Kidney epithelial cell (primary cell): Measurements from ENCODE around the gene NR3C2. TPM values are rescaled to one million over a fixed set of nuclear protein-coding genes. Genes with fewer than 3 reads are reported as not detected.

Source experiments
- DNase-seq: peaks from one replicate; pipeline ENCODE4 v3.0.0-alpha.2; 2010; ENCODE audit warnings: low read depth
- H3K27me3 ChIP-seq: 2 replicates; pipeline ENCODE4 v1.6.0; 2011; ENCODE audit warnings: low read length; ENCODE audit not compliant: control insufficient read depth, insufficient read depth
- H3K36me3 ChIP-seq: 2 replicates; pipeline ENCODE4 v1.5.1; 2011; ENCODE audit warnings: low read length; ENCODE audit not compliant: control insufficient read depth, insufficient read depth
- H3K4me3 ChIP-seq: 2 replicates; pipeline ENCODE4 v1.5.1; 2011; ENCODE audit warnings: low read depth, mild to moderate bottlenecking, control low read depth, low read length
- total RNA-seq: library from RNA; depleted of rRNA; stranded (reverse); fragments of >200 nt; gene quantifications from 2 replicates; pipeline ENCODE4 v1.2.3, GENCODE V29; 2015
- TF ChIP-seq, protein P1 (sequence below): IDR thresholded peaks from 2 replicates; pipeline ENCODE4 v1.5.1; 2011; ENCODE audit warnings: mild to moderate bottlenecking, moderate library complexity, low read length, control low read depth, inconsistent platforms; ENCODE audit not compliant: insufficient read depth, poor library complexity, severe bottlenecking

The NR3C2 gene
- total RNA-seq, 1 donor from 2014 or later: 6.5 TPM

DNA sequence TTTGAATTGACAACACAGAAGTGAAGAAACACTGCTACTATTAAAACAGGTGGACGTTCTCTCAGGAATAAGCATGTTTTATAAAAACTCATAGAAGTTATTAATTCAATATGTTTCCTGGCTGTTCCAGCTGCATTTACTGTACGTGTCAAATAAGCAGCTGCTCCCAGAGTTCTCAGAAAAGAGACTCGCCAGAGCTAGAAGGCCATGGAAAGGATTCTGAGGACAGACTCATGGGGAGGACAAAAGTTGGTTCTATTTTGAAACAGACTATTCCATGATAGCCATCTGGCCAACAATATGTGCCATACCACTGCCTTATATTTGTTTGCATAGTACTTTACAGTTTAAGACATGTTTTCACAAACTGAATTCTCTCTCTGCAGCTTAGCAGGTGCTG, 136.5 kb downstream of the NR3C2 start:
- no peak for DNase-seq
- H3K4me3 ChIP-seq: no peak overlapping the region
- no peaks in the 10 kb centered on the region for H3K36me3 ChIP-seq
- no peaks in the 10 kb centered on the region for H3K27me3 ChIP-seq
- TF ChIP-seq, protein P1, sequence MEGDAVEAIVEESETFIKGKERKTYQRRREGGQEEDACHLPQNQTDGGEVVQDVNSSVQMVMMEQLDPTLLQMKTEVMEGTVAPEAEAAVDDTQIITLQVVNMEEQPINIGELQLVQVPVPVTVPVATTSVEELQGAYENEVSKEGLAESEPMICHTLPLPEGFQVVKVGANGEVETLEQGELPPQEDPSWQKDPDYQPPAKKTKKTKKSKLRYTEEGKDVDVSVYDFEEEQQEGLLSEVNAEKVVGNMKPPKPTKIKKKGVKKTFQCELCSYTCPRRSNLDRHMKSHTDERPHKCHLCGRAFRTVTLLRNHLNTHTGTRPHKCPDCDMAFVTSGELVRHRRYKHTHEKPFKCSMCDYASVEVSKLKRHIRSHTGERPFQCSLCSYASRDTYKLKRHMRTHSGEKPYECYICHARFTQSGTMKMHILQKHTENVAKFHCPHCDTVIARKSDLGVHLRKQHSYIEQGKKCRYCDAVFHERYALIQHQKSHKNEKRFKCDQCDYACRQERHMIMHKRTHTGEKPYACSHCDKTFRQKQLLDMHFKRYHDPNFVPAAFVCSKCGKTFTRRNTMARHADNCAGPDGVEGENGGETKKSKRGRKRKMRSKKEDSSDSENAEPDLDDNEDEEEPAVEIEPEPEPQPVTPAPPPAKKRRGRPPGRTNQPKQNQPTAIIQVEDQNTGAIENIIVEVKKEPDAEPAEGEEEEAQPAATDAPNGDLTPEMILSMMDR: no peak

DNA sequence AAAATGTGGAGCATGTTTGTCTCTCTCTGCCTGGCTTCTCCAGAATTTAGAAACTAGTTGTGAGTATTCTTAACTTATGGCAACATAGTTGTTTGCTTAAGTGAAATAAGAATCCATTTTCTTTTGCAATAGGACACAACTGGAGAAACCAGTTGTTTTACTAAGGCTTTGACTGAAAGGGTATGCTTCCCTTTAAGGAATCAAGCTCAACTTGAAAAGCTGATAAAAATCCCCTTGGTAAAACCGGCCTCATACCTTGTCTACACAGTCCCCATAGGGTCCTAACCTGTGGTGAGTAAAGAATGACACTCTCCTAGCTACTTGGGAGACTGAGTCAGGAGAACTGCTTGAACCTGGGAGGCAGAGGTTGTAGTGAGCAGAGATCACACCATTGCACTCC, 139.8 kb downstream of the NR3C2 start:
- TF ChIP-seq, protein P1: no peak
- Histone ChIP-seq H3K27me3 (no peaks in the 10 kb centered on the region), H3K4me3 (no peak overlapping the region), H3K36me3 (no peaks in the 10 kb centered on the region)
- no peak for DNase-seq

DNA sequence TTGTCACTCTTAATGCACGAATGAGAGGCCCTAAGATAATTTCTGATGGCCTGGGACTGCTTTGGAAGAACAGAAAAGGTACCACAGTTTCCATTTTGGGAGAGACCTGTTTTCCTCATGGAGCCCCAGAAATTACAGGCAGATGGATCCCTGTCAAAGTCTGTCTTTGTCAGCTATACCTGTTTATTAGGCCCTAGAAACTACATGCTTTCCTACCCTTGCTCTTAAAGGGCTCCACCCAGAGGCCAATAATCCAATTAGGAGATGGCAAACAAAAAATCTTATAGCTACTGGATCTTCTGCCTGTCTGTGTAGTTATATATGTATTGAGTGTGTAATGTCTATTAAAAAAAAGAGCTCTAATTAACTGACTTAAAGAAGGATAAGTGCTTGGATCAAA, 141.3 kb downstream of the NR3C2 start:
- no peak for DNase-seq

DNA sequence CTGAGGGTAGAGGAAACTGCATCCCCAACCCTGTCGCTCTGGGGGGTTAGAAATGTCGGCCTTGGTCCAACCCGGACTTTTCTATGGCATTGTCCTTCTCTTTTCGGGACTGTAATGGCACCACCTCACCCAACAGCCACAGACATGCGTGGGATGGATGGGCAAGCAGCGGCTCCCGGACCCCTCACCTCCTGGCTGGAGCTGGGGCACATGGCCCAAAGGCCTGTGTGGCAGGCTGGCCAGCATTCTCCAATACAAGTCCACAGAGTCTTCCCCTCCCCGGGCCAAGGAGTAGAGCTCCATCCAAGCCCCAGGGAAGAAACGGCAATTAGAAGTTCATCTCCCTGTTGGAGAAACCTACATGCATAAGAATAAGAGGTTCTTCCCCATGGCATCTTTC, 142.9 kb downstream of the NR3C2 start:
- no peaks in the 10 kb centered on the region for H3K27me3 ChIP-seq
- no peaks in the 10 kb centered on the region for H3K36me3 ChIP-seq
- DNase-seq: no peak
- TF ChIP-seq, protein P1: no peak
- no peak overlapping the region for H3K4me3 ChIP-seq

More for the DNA sequence above, 141.3 kb downstream of the NR3C2 start:
- Histone ChIP-seq H3K4me3 (no peak overlapping the region), H3K36me3 (no peaks in the 10 kb centered on the region), H3K27me3 (no peaks in the 10 kb centered on the region)
- TF ChIP-seq, protein P1: no peak

DNA sequence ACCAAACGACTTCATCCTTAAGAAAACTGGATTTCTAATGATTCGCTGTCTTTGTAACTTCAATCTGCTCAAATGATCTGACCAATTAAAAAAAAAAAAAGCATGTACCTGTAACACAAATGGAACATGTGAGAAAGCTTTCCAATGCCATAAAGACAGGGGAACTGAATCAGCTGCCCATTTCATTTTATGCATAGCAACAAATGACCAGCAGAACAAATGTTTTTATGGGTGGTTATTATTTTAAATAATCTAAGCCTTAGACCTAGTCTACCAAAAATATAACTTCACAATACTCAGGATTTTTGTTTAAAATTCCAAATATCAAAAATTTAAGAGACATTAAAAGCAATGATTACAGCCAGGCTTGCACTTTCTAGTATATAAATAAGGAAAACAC, 145.7 kb downstream of the NR3C2 start:
- DNase-seq: no peak
- TF ChIP-seq, protein P1: no peak
- Histone ChIP-seq H3K4me3 (no peak overlapping the region), H3K36me3 (no peaks in the 10 kb centered on the region), H3K27me3 (no peaks in the 10 kb centered on the region)

DNA sequence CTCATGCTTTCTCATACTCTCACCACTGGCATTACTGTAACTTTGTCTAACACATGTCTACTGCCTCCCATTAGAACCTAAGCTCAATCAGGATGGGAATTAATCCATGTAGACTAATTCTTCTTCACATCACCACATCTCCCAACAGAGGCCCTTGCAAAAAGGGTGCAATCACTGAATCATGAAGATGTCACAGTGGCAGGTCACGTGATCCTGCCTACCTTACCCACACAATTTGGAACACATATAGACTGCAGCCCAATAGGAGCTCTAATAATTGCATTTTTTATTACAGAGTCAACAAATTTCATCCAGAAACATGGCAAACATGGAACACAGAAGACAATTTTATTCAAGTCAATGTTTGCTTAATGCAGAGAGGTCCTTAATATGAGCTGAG, 146.6 kb downstream of the NR3C2 start:
- TF ChIP-seq, protein P1: no peak
- no peak overlapping the region for H3K4me3 ChIP-seq
- no peaks in the 10 kb centered on the region for H3K27me3 ChIP-seq
- DNase-seq: no peak
- no peaks in the 10 kb centered on the region for H3K36me3 ChIP-seq
